ENCODE data around the gene SLC16A9. TPM values are rescaled to one million over a fixed set of nuclear protein-coding genes. Genes with fewer than 3 reads are reported as not detected.
"Not testable (repeated sequence)": the region's sequence is repeated elsewhere in the genome, so short reads cannot be mapped to it uniquely, and the experiment has no call there.

The SLC16A9 gene
- under 0.01 TPM in 1 of 2 replicates, not detected in the other for total RNA-seq (2014; rRNA removed; shearing (Covaris generic))

DNA sequence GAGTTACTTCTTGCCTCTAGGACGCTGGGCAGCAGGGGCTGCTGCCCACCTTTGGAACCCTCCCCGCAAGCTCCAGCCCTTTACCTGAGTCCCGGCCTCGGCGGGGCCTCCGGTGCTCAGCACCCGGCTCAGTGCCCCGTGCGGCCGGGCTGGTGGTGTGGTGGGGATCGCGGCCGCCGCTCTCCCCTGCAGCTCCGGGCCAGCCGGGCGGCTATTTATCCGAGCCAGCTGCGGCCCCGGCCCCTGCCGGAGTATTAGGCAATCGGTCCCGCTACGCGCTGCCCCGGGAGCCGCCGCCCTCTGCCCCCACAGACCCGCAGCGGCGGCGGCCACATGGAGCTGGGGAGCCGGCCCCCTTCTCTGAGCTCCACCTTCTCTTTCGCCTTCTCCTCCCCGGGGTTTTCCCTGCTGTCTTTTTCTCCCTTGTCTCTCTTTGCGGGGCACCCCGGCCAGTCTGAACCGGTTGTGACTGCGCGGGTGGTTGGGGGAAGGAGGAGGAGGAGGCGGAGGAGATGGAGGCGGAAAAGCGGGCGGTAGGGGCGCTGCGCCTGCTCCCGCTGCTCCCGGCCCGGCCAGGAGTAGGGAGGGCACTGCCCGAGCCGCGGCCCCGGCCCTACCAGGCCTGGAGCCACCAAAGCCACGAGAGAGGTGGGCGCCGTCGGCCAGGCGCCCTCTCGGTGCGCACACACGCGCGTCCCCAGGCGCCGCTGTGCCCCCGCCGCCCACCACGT lies at the start of gene SLC16A9:
Gene SLC16A9 (minus strand): TSS at position 456 of the 731 bp plus-strand sequence. CDS start 25,559 bp downstream, outside the sequence.
- peak; percentile 0 for DNase-seq (ENCODE audit: low read depth)

- DNase-seq (ENCODE audit: low read depth) = no peak
Observed at GRCh38 chr10:59757966-59758365, 48.3 kb upstream of the SLC16A9 start.

DNA sequence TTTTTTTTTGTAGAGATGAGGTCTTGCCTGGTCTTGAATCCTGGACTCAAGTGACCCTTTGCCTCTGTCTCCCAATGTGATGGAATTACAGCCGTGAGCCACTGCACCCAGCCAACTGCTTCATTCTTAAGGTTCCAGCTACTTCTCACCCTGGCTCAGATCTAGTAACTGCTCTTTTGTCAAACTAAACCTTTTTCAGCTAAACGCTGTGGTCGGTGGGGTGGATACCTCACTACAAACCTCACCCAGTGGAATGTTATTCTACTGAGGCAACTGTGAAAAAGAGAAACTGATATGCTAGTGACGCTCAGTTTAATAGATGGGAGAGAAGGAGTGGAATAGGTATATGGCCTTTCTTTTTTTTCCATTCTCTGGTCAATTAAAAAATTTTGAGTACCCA lies 45.3 kb upstream of the SLC16A9 start:
- DNase-seq (ENCODE audit: low read depth) = no peak

DNA sequence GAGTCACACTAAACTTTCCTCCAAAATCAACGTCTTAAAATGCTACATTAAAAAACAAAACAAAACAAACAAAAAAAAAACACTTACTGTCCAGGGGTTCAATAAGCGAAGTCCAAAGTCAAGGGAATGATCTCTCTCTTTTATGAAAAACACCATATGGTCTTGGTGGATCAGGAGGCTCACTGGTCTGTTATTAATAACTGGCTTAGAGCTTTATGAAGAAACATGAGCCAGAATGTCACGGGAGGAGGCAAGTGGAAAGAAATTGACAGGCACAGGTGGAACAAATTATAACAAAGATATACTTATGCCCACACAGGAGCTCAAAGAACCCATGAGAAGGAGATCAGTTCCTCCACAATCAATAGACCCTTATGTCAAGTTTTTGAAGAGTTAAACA lies 43.6 kb upstream of the SLC16A9 start, which contains the start of gene MRLN:
Gene MRLN (minus strand): TSS at position 189 of the 400 bp plus-strand sequence.
- DNase-seq (ENCODE audit: low read depth) = no peak

DNA sequence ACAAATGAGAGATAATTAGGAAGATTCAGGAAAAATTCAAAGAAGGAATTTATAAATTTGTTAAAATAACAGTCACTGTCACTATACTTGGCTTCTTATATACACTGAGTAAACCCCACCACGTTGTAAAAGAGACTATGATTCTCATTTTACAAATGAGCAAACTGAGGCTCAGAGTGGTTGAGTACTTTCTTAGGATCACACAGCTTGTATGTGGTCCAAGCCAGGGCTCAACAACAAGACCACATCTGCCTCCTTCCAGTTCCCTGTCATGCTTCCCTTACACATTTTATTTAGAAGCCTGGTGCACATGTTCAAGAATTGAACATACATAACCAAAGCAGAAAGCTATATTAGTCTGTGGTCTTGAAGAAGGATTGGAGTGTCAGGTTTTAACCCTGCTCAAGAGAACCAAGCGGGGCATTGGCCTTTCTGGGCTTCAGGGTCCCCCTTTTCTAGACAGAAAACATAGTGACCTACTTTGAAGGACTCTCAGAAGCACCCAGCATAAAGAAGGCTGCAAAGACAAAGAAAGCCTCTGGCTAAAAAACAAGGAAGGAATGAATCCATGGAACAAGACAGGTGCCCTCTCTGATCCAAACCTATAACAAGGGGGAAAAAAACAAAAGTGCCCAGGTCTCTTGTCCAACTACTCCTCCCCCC lies 42.8 kb upstream of the SLC16A9 start:
- DNase-seq (ENCODE audit: low read depth) = no peak

GRCh38 chr10:59750155-59750945 lies 40.7 kb upstream of the SLC16A9 start:
- no peak for DNase-seq (ENCODE audit: low read depth)

GRCh38 chr10:59748834-59749233 lies 39.2 kb upstream of the SLC16A9 start:
- DNase-seq (ENCODE audit: low read depth) = no peak

GRCh38 chr10:59745163-59745650 lies 35.6 kb upstream of the SLC16A9 start:
- no peak for DNase-seq (ENCODE audit: low read depth)

DNA sequence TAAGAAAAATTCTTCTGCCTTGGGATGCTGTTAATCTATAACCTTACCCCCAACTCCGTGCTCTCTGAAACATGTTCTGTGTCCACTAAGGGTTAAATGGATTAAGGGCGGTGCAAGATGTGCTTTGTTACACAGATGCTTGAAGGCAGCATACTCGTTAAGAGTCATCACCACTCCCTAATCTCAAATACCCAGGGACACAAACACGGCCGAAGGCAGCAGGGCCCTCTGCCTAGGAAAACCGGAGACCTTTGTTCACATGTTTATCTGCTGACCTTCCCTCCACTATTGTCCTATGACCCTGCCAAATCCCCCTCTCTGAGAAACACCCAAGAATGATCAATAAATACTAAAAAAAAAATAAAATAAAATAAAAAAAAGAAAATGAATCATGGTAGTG lies 35.1 kb upstream of the SLC16A9 start:
- not testable (repeated sequence) for DNase-seq (ENCODE audit: low read depth)

GRCh38 chr10:59744156-59744555 lies 34.5 kb upstream of the SLC16A9 start:
- not testable (repeated sequence) for DNase-seq (ENCODE audit: low read depth)

DNA sequence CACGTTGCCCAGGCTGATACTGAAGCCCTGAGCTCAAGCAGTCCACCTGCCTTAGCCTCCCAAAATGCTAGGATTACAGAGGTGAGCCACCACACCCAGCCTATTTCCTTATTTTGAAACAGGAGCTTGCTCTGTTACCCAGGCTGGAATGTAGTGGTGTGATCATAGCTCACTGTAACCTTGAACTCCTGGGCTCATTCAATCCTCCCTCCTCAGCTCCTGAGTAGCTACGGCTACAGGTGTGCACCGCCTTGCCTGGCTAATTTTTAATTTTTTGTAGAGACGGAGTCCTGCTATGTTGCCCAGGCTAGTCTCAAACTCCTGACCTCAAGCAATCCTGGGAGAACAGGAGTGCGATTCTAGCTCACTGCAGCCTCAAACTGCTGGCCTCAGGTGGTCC lies 31.9 kb upstream of the SLC16A9 start:
- DNase-seq (ENCODE audit: low read depth) = no peak

DNA sequence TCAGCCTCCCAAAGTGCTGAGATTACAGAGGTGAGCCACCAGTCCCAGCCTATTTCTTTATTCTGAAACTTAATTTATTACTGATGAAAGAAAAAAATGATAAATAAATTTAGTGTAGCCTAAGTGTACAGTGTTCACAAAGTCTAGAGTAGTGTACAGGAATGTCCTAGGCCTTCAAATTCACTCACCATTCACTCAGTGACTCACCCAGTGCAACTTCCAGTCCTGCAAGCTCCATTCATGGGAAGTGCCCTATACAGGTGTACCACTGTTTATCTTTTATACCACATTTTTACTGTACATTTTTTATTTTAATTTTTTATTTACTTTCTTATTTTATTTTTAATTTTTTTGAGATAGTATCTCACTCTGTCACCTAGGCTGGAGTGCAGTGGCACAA lies 31.4 kb upstream of the SLC16A9 start:
- no peak for DNase-seq (ENCODE audit: low read depth)

DNA sequence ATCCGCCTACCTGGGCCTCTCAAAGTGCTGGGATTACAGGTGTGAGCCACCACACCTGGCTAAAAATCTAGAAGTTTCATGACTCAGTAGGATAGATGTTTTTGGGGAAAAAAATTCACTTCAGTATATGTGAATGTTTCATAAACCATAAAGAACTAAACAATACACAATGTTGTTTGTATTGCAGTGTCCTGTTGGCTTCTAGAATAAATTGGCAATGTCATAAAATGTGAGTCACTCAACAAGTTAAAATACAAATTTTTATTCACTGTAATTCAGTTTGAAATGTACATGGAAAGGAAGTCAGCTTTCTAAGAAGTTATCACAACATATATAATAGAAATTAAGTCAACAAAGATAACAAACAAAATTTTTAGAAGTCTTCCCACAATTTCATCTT lies 27.1 kb upstream of the SLC16A9 start:
- DNase-seq (ENCODE audit: low read depth) = no peak

DNA sequence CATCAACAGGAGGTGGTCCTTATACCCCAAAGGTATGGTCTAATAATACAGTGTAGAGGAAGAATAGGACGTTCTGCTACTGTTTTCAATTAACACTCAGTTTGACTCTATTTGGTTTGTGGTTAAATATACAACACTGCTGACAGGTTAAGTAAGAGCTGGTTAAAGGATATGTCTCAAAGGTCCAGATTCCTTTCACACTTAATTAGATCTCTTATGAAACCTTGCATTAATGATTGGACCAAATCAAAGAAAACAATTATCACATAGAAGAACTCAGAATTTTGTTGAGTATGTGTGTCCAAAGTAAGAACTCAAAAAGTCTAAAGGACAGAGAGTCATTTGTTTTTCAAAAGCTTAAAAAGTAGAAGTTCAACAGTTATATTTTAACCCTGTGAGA lies 25.6 kb upstream of the SLC16A9 start:
- DNase-seq (ENCODE audit: low read depth) = no peak

DNA sequence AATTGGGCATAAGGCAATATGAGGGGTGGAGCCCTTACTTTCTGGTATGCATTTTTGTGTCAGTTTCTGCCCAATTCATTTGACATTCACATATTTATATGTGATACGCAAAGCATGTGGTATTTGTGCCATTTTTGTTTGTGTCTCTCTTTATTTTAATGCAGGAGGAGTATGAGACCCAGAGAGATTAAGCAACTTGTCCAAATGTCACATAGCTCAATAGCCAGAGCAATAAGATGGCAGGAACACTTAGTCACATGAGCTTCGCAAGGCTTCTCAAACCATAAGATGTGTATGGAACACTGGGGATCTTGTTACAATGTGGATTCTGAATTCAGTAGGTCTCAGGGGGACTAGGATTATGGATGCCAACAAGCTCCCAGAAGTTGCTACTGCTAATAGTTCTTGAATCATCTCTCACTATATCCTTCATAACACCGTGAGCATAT lies 24.4 kb upstream of the SLC16A9 start:
- no peak for DNase-seq (ENCODE audit: low read depth)

- not testable (repeated sequence) for DNase-seq (ENCODE audit: low read depth)
Observed at GRCh38 chr10:59733321-59734013, 23.8 kb upstream of the SLC16A9 start.

- DNase-seq (ENCODE audit: low read depth) = not testable (repeated sequence)
Observed at GRCh38 chr10:59732849-59733248, 23.2 kb upstream of the SLC16A9 start.

GRCh38 chr10:59729167-59729566 lies 19.5 kb upstream of the SLC16A9 start:
- not testable (repeated sequence) for DNase-seq (ENCODE audit: low read depth)

GRCh38 chr10:59724098-59724938 lies 14.7 kb upstream of the SLC16A9 start:
- no peak for DNase-seq (ENCODE audit: low read depth)

DNA sequence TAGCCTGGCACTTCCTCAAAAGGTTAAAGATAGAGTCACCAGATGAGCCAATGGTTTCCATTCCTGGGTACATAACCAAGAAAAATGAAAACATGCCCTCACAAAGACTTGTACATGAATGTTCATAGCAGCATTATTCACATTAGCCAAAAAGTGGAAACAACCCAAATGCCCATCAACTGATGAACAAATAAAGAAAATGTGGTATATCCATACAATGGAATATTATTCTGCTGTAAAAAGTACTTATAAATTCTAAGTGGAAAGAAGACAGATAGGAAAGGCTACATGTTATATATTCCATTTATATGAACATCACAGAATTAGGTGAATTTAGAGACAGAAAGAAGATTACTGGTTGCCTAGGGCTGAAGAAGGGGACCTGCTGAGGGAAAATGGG lies 10.7 kb upstream of the SLC16A9 start:
- no peak for DNase-seq (ENCODE audit: low read depth)

DNA sequence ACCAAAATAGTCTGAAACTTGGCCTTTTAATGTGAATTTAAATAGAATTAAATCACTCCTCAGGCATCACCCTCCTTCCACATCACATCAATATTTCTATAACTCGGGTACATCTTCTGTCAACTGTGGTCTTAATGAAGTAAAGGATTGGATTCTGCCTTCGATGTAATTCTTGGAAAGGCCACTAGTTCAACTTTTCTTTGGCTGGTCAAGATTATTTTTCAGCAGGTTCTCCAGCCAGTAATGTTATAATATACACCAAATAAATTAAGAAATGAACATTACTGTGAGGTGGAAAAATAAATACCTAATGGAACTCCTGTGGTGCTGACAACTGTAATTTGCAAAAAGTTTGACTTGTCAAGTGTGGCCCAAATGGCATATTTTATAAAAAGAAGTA lies 9.7 kb upstream of the SLC16A9 start:
- DNase-seq (ENCODE audit: low read depth) = no peak
